ENCODE measurements around the gene MYRFL. TPM values are rescaled to one million over a fixed set of nuclear protein-coding genes. Genes with fewer than 3 reads are reported as not detected.

MYRFL gene
- total RNA-seq, 1 experiment from 2014 or later = 0.57 TPM

DNA sequence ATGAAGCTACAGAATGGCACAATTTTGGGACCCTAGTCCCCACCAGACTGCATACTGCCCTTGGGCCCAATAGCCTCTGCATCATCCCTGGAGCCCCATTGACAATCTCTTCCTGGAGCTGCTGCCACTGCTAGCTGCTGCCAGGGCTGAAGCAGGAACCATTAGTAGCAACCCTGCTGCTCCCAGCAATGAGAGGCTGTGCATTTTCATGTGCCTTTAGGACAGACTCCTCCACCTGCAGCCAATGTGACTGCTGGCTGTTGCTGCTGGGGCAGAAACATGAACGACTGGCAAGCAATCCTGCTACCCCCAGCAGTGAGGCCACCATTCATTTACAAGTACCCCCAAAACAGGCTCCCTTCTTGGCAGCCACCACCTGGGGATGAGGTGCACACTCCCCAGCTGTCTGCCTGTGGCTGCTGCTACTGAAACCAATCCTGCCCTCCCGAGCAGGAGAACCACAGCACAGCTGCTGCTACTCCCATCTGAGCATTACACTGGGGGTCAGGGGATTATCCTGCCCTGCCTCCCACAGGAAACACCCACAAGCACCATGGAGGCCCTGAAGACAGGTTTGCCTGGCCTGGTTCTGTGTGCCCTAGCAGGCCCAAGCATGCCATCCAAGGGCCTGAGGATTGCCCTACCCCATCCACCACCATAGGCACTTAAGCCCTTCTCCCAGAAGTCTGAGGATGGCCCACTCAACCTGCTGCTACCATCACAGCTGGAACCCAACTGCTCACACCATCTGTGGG, 181.0 kb downstream of the MYRFL start:
- no peak overlapping the region for H3K9ac ChIP-seq (ENCODE audit: extremely low read depth, insufficient read length, low read length)
- Mint-ChIP-seq H3K27ac (peak overlapping the region in 1 of 3 experiments; percentile 94; a peak in 2 of 7 replicates), H3K4me3 (no peak overlapping the region), H3K36me3 (ENCODE audit: insufficient read depth in 1 of 3, low read depth in 3 of 3) (peaks cover 3 to 18% (median 15%) of the 10 kb centered on the region in 3 experiments; a peak in 5 of 7 replicates), H3K4me1 (no peaks in the 10 kb centered on the region; a peak in 1 of 4 replicates), H3K9me3 (peaks cover 13 to 19% of the 10 kb centered on the region in 2 experiments), H3K27me3 (ENCODE audit: low read depth) (no peaks in the 10 kb centered on the region; the same call in 1 of the 2 replicates)
- no peak overlapping the region for H3K4me2 ChIP-seq (ENCODE audit: insufficient read depth, insufficient read length, low read length)
- H3K23ac ChIP-seq (ENCODE audit: insufficient read length, low read depth, low read length) = no peak overlapping the region
- no peak overlapping the region for H2BK20ac ChIP-seq (ENCODE audit: low read depth, low read length, poor library complexity, severe bottlenecking)
- no peak overlapping the region for H2BK12ac ChIP-seq (ENCODE audit: insufficient read length, low read depth, low read length)
- no peak overlapping the region for H2BK120ac ChIP-seq (ENCODE audit: low read depth, low read length, poor library complexity, severe bottlenecking)
- TF ChIP-seq CTCF (conservative IDR thresholded peaks at IDR 0.05) = no peak
- no peaks in the 10 kb centered on the region for H3K4me1 ChIP-seq (ENCODE audit: insufficient read depth, low read length)
- no peak overlapping the region for H3K14ac ChIP-seq (ENCODE audit: insufficient read depth, low read length)
- H3K9me3 ChIP-seq (ENCODE audit: control insufficient read depth, low read depth, low read length) = no peaks in the 10 kb centered on the region
- H4K20me1 ChIP-seq (ENCODE audit: control insufficient read depth, insufficient read depth, insufficient read length) = no peaks in the 10 kb centered on the region
- no peak overlapping the region for H2AK5ac ChIP-seq (ENCODE audit: insufficient read length, low read length)
- H2AFZ ChIP-seq (ENCODE audit: low read length) = no peak overlapping the region
- no peak overlapping the region for H3T11ph ChIP-seq (ENCODE audit: low read length)
- no peak for DNase-seq
- H3K27ac ChIP-seq (ENCODE audit: insufficient read length, low read depth, low read length) = no peak overlapping the region
- H4K8ac ChIP-seq (replicated peaks; ENCODE audit: insufficient read length, low read depth, low read length) = no peak overlapping the region
- no peaks in the 10 kb centered on the region for H3K79me1 ChIP-seq (ENCODE audit: insufficient read depth, low read depth, low read length, poor library complexity, severe bottlenecking)
- H3K18ac ChIP-seq (ENCODE audit: insufficient read length, low read depth, low read length) = no peak overlapping the region
- H4K91ac ChIP-seq (ENCODE audit: insufficient read length, low read depth, low read length) = no peak overlapping the region
- H2BK15ac ChIP-seq (ENCODE audit: low read depth, low read length) = no peak overlapping the region
- no peak overlapping the region for H2BK5ac ChIP-seq (ENCODE audit: insufficient read length, low read length)
- H3K27me3 ChIP-seq (ENCODE audit: insufficient read depth, low read length) = no peaks in the 10 kb centered on the region
- no peaks in the 10 kb centered on the region for H3K23me2 ChIP-seq (ENCODE audit: insufficient read length, low read depth, low read length, poor library complexity, severe bottlenecking)
- WGBS (ENCODE audit: extremely low coverage, insufficient read length, low lambda C conversion rate) = no CpG with 5 or more reads among the region's 2 CpGs
- H3K4ac ChIP-seq (ENCODE audit: low read depth, low read length) = no peak overlapping the region
- H3K56ac ChIP-seq (ENCODE audit: insufficient read length, low read depth, low read length) = no peak overlapping the region
- H4K5ac ChIP-seq (ENCODE audit: insufficient read length, low read depth, low read length) = no peak overlapping the region
- no peaks in the 10 kb centered on the region for H3K79me2 ChIP-seq (ENCODE audit: insufficient read depth, low read length)
